Measurements from ENCODE around the gene ESRRG.
"Not testable (repeated sequence)": the region's sequence is repeated elsewhere in the genome, so short reads cannot be mapped to it uniquely, and the experiment has no call there.

The ESRRG gene

GRCh38 chr1:216563087-216563486 lies 160.1 kb downstream of the ESRRG start:
- DNase-seq (ENCODE audit: low read depth in 2 of 2) = no peak

GRCh38 chr1:216562383-216562782 lies 160.8 kb downstream of the ESRRG start:
- DNase-seq (ENCODE audit: low read depth in 2 of 2) = no peak

GRCh38 chr1:216560527-216560926 lies 162.7 kb downstream of the ESRRG start:
- DNase-seq (ENCODE audit: low read depth in 2 of 2) = no peak

GRCh38 chr1:216559359-216559758 lies 163.9 kb downstream of the ESRRG start:
- no peak for DNase-seq (ENCODE audit: low read depth in 2 of 2)

- DNase-seq (ENCODE audit: low read depth in 2 of 2) = no peak
Measured at GRCh38 chr1:216555653-216556052, 167.6 kb downstream of the ESRRG start.

- DNase-seq (ENCODE audit: low read depth in 2 of 2) = no peak
Measured at GRCh38 chr1:216554934-216555333, 168.3 kb downstream of the ESRRG start.

- DNase-seq (ENCODE audit: low read depth in 2 of 2) = no peak
Measured at GRCh38 chr1:216553766-216554165, 169.5 kb downstream of the ESRRG start.

- DNase-seq (ENCODE audit: low read depth in 2 of 2) = no peak
Measured at GRCh38 chr1:216553040-216553439, 170.2 kb downstream of the ESRRG start.

- DNase-seq (ENCODE audit: low read depth in 2 of 2) = no peak
Measured at GRCh38 chr1:216549796-216550195, 173.4 kb downstream of the ESRRG start.

- no peak for DNase-seq (ENCODE audit: low read depth in 2 of 2)
Measured at GRCh38 chr1:216542741-216543140, 180.5 kb downstream of the ESRRG start.

- DNase-seq (ENCODE audit: low read depth in 2 of 2) = no peak
Measured at GRCh38 chr1:216542263-216542662, 181.0 kb downstream of the ESRRG start.

GRCh38 chr1:216535751-216536150 lies 187.5 kb downstream of the ESRRG start:
- DNase-seq (ENCODE audit: low read depth in 2 of 2) = no peak

GRCh38 chr1:216535059-216535458 lies 188.2 kb downstream of the ESRRG start:
- DNase-seq (ENCODE audit: low read depth in 2 of 2) = no peak

- DNase-seq (ENCODE audit: low read depth in 2 of 2) = no peak
Measured at GRCh38 chr1:216533776-216534175, 189.5 kb downstream of the ESRRG start.

GRCh38 chr1:216532251-216532798 lies 190.9 kb downstream of the ESRRG start:
- no peak for DNase-seq (ENCODE audit: low read depth in 2 of 2)

- no peak for DNase-seq (ENCODE audit: low read depth in 2 of 2)
Measured at GRCh38 chr1:216531263-216532239, 191.7 kb downstream of the ESRRG start.

GRCh38 chr1:216529851-216530250 lies 193.4 kb downstream of the ESRRG start:
- not testable (repeated sequence) for DNase-seq (ENCODE audit: low read depth in 2 of 2)

GRCh38 chr1:216528816-216529215 lies 194.4 kb downstream of the ESRRG start:
- no peak for DNase-seq (ENCODE audit: low read depth in 2 of 2)

- no peak for DNase-seq (ENCODE audit: low read depth in 2 of 2)
Measured at GRCh38 chr1:216523449-216524190, 199.6 kb downstream of the ESRRG start.

GRCh38 chr1:216523043-216523442 lies 200.2 kb downstream of the ESRRG start:
- DNase-seq (ENCODE audit: low read depth in 2 of 2) = no peak

GRCh38 chr1:216521477-216521876 lies 201.8 kb downstream of the ESRRG start:
- no peak for DNase-seq (ENCODE audit: low read depth in 2 of 2)

GRCh38 chr1:216518844-216519627 lies 204.2 kb downstream of the ESRRG start:
- no peak for DNase-seq (ENCODE audit: low read depth in 2 of 2)

Data from stimulated activated CD4-positive, alpha-beta T cell treated with anti-CD3 and anti-CD28 coated beads, Interleukin-15, amount 100 ng/mL, for 48 hours (primary cell).